Tibial nerve (tissue), 4 donors: ENCODE results near the gene DRICH1. TPM values are rescaled to one million over a fixed set of nuclear protein-coding genes. Genes with fewer than 3 reads are reported as not detected.

Experiments used
- DNase-seq, 2 donors: peaks; one replicate each; pipeline ENCODE4 v3.0.0-alpha.2; 2019; ENCODE audit warnings: low spot score in 2 of 2
- H3K27ac ChIP-seq, 4 donors: fragments of 200-600 bp; sonication (generic) in 3 of 4; one replicate each; pipeline ENCODE4 v1.5.1; 2017 to 2019; ENCODE audit warnings: mild to moderate bottlenecking in 1 of 4
- H3K27me3 ChIP-seq, 2 donors: fragments of 200-600 bp; sonication (generic) in 1 of 2; one replicate each; pipeline versions ENCODE4 v1.5.1 to v1.6.0; 2017 to 2019
- H3K36me3 ChIP-seq, 3 donors: fragments of 200-600 bp; sonication (generic); one replicate each; pipeline ENCODE4 v1.5.1; 2018 to 2019
- H3K4me1 ChIP-seq, 4 donors: fragments of 200-600 bp; sonication (generic) in 3 of 4; one replicate each; pipeline ENCODE4 v1.5.1; 2017 to 2019
- H3K4me3 ChIP-seq, 4 donors: fragments of 200-600 bp; sonication (generic) in 3 of 4; one replicate each; pipeline ENCODE4 v1.5.1; 2017 to 2019; ENCODE audit warnings: mild to moderate bottlenecking in 1 of 4, moderate library complexity in 1 of 4
- H3K9me3 ChIP-seq, 4 donors: fragments of 200-600 bp; sonication (generic) in 3 of 4; one replicate each; pipeline ENCODE4 v1.5.1; 2017 to 2019
- EP300 ChIP-seq, 2 donors: sonication (generic); formaldehyde crosslinking; IDR thresholded peaks; one replicate each; pipeline ENCODE4 v1.6.1; 2017; ENCODE audit warnings: antibody characterized with exemption in 2 of 2, mild to moderate bottlenecking in 1 of 2
- POLR2A ChIP-seq, 2 donors: fragments of 450-650 bp; IDR thresholded peaks; one replicate each; pipeline ENCODE4 v1.6.1; 2017; ENCODE audit warnings: antibody characterized with exemption in 2 of 2, mild to moderate bottlenecking in 2 of 2, moderate library complexity in 2 of 2
- WGBS, 2 donors: methylation state at CpG; one replicate each; pipeline ENCODE4 v1.1.5; 2018; 5-methylcytosine and 5-hydroxymethylcytosine counted together
- total RNA-seq, 4 donors: library from RNA; depleted of rRNA; stranded (reverse); fragments of >200 nt; gene quantifications; one replicate each; pipeline ENCODE4 v1.1.0, GENCODE V29; 2016
- TF ChIP-seq, protein P1 (sequence below), 5 experiments: fragments of 200-600 bp in 3 of 5; fragments of 450-650 bp in 2 of 5; sonication (generic) in 3 of 5; IDR thresholded peaks; one replicate each; pipeline ENCODE4 v1.5.1; 2016 to 2019; ENCODE audit warnings: antibody characterized with exemption in 5 of 5, mild to moderate bottlenecking in 3 of 5, moderate library complexity in 2 of 5

The DRICH1 gene
- total RNA-seq, 4 donors from 2014 or later, result 1.7 TPM; not detected in 3

DNA sequence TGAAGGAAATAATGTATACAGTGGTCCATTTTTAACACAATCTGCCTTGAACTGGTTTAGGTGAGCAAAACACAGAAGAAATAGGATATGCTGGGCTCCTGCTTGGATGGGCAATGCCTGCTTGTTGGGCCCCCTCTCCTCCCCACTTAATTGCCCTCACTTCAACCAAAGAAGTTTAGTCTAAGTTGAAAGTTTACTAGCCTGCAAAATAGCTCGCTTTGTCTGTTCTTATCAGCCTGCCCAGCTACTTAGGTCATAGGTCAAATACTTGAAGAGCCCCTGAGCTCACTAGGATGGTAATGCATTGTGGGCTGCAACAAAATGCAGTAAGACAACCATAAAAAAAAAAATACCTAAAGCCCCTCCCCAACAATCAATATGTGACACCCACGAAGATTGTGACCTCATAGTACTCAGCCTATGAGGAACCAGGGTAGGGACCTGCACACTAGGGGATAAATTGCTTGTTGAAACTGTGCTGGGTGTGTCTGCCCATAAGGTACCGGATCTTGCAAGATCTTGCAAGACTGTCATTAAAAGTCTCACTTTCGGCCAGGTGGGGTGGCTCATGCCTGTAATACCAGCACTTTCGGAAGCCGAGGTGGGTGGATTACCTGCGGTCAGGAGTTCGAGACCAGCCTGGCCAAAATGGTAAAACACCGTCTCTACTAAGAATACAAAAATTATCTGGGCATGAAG lies 10.9 kb downstream of the DRICH1 start:
- no peak overlapping the region for H3K4me3 ChIP-seq
- TF ChIP-seq, protein P1, sequence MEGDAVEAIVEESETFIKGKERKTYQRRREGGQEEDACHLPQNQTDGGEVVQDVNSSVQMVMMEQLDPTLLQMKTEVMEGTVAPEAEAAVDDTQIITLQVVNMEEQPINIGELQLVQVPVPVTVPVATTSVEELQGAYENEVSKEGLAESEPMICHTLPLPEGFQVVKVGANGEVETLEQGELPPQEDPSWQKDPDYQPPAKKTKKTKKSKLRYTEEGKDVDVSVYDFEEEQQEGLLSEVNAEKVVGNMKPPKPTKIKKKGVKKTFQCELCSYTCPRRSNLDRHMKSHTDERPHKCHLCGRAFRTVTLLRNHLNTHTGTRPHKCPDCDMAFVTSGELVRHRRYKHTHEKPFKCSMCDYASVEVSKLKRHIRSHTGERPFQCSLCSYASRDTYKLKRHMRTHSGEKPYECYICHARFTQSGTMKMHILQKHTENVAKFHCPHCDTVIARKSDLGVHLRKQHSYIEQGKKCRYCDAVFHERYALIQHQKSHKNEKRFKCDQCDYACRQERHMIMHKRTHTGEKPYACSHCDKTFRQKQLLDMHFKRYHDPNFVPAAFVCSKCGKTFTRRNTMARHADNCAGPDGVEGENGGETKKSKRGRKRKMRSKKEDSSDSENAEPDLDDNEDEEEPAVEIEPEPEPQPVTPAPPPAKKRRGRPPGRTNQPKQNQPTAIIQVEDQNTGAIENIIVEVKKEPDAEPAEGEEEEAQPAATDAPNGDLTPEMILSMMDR (IDR thresholded peaks at IDR 0.05), result no peak
- no peak for TF ChIP-seq EP300 (IDR thresholded peaks at IDR 0.05)
- no peak for TF ChIP-seq POLR2A (IDR thresholded peaks at IDR 0.05)
- H3K9me3 ChIP-seq, result no peaks in the 10 kb centered on the region
- no peaks in the 10 kb centered on the region for H3K4me1 ChIP-seq
- no peak for DNase-seq
- H3K36me3 ChIP-seq, result peaks cover 0 to 13% (median 0%) of the 10 kb centered on the region in 3 donors
- H3K27ac ChIP-seq, result no peak overlapping the region
- no peaks in the 10 kb centered on the region for H3K27me3 ChIP-seq
- 81 to 89% methylated on average over 9 of the region's 9 CpGs for WGBS, 2 donors

DNA sequence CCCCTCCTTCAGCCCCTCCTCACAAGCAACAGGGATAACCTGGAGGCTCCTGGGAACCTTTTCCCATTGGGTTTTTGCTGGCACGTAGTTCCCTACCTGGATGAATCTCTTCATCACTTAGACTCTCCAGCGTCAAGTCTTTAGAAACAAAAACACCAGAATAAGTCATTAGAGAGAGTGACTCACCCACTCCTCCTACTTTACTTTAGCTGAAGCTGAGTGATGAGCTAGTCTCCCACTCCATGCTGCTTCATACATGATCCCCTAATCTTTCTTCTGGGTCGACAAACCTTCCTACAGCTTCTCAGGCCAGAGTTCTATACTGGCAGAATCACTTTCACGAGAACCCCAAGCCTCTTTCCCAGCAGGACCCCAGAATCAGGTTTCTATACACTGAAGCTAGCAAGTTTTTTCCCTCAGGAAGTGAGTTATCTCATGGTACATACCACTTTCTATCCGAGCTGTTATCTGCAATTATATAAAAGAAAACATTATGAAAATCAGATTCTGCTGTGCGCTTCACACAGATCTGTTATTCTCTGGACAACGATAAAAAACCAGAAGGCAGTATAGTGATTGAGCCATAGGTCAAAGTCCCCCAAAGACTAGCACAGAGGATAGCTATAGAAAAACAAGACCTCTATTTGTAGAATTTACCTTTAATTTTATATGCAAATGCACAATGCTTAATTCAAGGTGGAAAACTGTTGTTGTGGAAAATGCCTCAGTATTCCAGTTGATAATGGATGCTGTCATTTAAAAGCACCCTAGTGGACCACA lies 18.7 kb downstream of the DRICH1 start:
- Histone ChIP-seq H3K36me3 (peaks cover 0 to 3% (median 0%) of the 10 kb centered on the region in 3 donors), H3K9me3 (no peaks in the 10 kb centered on the region)
- 74 to 83% methylated on average over 7 of the region's 7 CpGs for WGBS, 2 donors

DNA sequence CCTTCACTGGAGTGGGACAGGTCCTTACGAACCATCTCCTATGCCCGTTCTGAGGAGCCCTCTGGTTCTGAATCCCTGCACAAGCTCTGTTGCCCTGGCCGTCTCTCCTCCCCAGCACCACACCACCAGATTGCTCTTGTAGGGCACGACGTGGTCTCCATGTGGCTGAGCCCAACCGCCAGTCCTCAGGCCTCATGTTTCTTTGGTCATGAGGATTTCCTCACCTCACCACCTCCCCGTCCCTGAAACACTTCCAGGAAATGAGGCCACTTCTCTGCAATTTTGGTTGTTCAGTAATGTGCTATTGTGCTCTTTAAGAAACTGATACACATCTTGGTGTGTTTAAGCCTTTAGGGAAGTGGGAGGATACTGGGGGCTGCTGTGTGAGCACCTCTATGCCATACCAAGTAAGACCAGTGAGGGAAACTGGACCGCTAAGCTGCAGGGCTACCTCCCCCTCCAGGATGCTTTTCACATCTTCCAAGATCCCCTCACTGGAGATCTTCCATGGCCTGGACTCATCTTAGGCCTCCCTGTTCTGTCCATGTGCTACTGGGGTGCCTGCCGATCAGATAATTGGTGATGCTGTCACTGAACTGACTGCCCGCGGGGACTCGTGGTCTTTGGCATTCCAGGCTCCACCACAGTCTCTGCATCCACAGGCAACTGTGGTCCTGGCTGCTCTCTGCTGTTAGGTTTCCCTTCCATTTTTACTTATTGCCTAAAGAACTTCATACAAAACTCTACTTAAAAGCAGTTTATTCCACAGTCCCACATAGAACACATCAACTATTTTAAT lies 21.9 kb downstream of the DRICH1 start:
- DNase-seq, result no peak
- H3K4me1 ChIP-seq, result no peaks in the 10 kb centered on the region

More for the DNA sequence above, 18.7 kb downstream of the DRICH1 start:
- Histone ChIP-seq H3K4me1 (no peaks in the 10 kb centered on the region), H3K4me3 (no peak overlapping the region), H3K27me3 (no peaks in the 10 kb centered on the region), H3K27ac (no peak overlapping the region)
- TF ChIP-seq POLR2A (IDR thresholded peaks at IDR 0.05) (no peak), EP300 (IDR thresholded peaks at IDR 0.05) (no peak)
- TF ChIP-seq, protein P1 (IDR thresholded peaks at IDR 0.05), result no peak
- DNase-seq, result no peak

DNA sequence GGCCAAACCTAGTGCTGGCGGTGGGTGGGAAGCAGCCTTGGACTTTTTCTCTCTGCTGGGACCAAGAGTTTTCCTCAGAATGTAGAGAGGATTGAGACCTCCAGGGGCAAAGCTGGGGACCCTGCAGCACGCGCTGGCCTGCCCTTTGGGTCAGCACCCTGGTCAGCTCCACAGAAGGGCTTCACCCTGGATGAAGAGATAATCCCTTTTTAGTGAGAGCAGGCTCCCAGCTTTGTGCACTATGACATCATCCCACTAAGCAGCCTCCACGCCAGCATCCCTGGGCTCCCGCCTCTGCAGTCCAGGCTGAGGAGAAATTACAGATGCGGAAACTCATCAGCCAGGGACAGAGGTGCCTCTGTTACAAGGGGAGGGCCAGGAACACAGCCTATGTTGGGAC lies 23.5 kb downstream of the DRICH1 start:
- no peak for DNase-seq
- H3K4me3 ChIP-seq, result no peak overlapping the region
- no peaks in the 10 kb centered on the region for H3K36me3 ChIP-seq
- no peaks in the 10 kb centered on the region for H3K9me3 ChIP-seq
- 38 to 50% methylated on average over 4 to 6 of the region's 6 CpGs for WGBS, 2 donors
- no peak overlapping the region for H3K27ac ChIP-seq
- no peaks in the 10 kb centered on the region for H3K4me1 ChIP-seq
- H3K27me3 ChIP-seq, result no peaks in the 10 kb centered on the region
- TF ChIP-seq EP300 (IDR thresholded peaks at IDR 0.05) (no peak), POLR2A (IDR thresholded peaks at IDR 0.05) (no peak)
- TF ChIP-seq, protein P1 (IDR thresholded peaks at IDR 0.05), result no peak

More for the DNA sequence above, 21.9 kb downstream of the DRICH1 start:
- H3K9me3 ChIP-seq, result no peaks in the 10 kb centered on the region
- no peak overlapping the region for H3K27ac ChIP-seq
- peaks cover 0 to 3% (median 0%) of the 10 kb centered on the region in 3 donors for H3K36me3 ChIP-seq
- no peak overlapping the region for H3K4me3 ChIP-seq
- no peaks in the 10 kb centered on the region for H3K27me3 ChIP-seq
- WGBS, 2 donors, result 85 to 88% methylated on average over 12 of the region's 12 CpGs
- TF ChIP-seq EP300 (IDR thresholded peaks at IDR 0.05) (no peak), POLR2A (IDR thresholded peaks at IDR 0.05) (no peak)
- TF ChIP-seq, protein P1 (IDR thresholded peaks at IDR 0.05), result no peak
